H9 (cell line): Measurements from ENCODE around the gene DENND6B. TPM values are rescaled to one million over a fixed set of nuclear protein-coding genes. Genes with fewer than 3 reads are reported as not detected.

Experiments
- DNase-seq: peaks from one replicate; pipeline ENCODE4 v3.0.0-alpha.2; 2017
- H2AFZ ChIP-seq: one replicate; pipeline ENCODE4 v1.6.1; 2013; ENCODE audit warnings: mild to moderate bottlenecking, low read length, control low read depth, moderate library complexity
- H2AK5ac ChIP-seq: 2 replicates; pipeline ENCODE4 v1.6.1; 2013; ENCODE audit warnings: low read length, control low read depth, mixed read lengths; ENCODE audit not compliant: insufficient read length
- H2BK120ac ChIP-seq: one replicate; pipeline ENCODE4 v1.6.1; 2013; ENCODE audit warnings: low read depth, mild to moderate bottlenecking, low read length, control low read depth, inconsistent platforms; ENCODE audit not compliant: poor library complexity, severe bottlenecking
- H2BK12ac ChIP-seq: 2 replicates; pipeline ENCODE4 v1.6.1; 2013; ENCODE audit warnings: low read length, control low read depth, mixed read lengths, low read depth; ENCODE audit not compliant: insufficient read length
- H2BK15ac ChIP-seq: 2 replicates; pipeline ENCODE4 v1.6.1; 2013; ENCODE audit warnings: low read depth, low read length, control low read depth
- H2BK20ac ChIP-seq: one replicate; pipeline ENCODE4 v1.6.1; 2013; ENCODE audit warnings: low read depth, mild to moderate bottlenecking, low read length, control low read depth, inconsistent platforms; ENCODE audit not compliant: poor library complexity, severe bottlenecking
- H2BK5ac ChIP-seq: 2 replicates; pipeline ENCODE4 v1.6.1; 2013; ENCODE audit warnings: low read length, control low read depth, mixed read lengths; ENCODE audit not compliant: insufficient read length
- H3K14ac ChIP-seq: 2 replicates; pipeline ENCODE4 v1.6.1; 2013; ENCODE audit warnings: low read length, control low read depth; ENCODE audit not compliant: insufficient read depth
- H3K18ac ChIP-seq: 2 replicates; pipeline ENCODE4 v1.6.1; 2013; ENCODE audit warnings: low read depth, mild to moderate bottlenecking, mixed read lengths, low read length, control low read depth; ENCODE audit not compliant: insufficient read length
- H3K23ac ChIP-seq: 2 replicates; pipeline ENCODE4 v1.6.1; 2013; ENCODE audit warnings: low read length, control low read depth, mixed read lengths, low read depth; ENCODE audit not compliant: insufficient read length
- H3K23me2 ChIP-seq: 2 replicates; pipeline ENCODE4 v1.6.1; 2013; ENCODE audit warnings: low read depth, mild to moderate bottlenecking, mixed read lengths, low read length, control low read depth; ENCODE audit not compliant: insufficient read length, poor library complexity, severe bottlenecking
- H3K27ac ChIP-seq: 2 replicates; pipeline ENCODE4 v1.5.1; 2013; ENCODE audit warnings: low read length, control low read depth, mixed read lengths, low read depth; ENCODE audit not compliant: insufficient read length
- H3K27me3 ChIP-seq: 2 replicates; pipeline ENCODE4 v1.6.1; 2013; ENCODE audit warnings: low read length, control low read depth, inconsistent platforms; ENCODE audit not compliant: insufficient read depth
- H3K4ac ChIP-seq: 2 replicates; pipeline ENCODE4 v1.6.1; 2013; ENCODE audit warnings: low read depth, mild to moderate bottlenecking, control low read depth, inconsistent platforms, low read length, moderate library complexity
- H3K4me1 ChIP-seq: 2 replicates; pipeline ENCODE4 v1.6.1; 2013; ENCODE audit warnings: low read length, control low read depth, inconsistent platforms; ENCODE audit not compliant: insufficient read depth
- H3K4me2 ChIP-seq: 2 replicates; pipeline ENCODE4 v1.6.1; 2013; ENCODE audit warnings: low read length, control low read depth, mixed read lengths; ENCODE audit not compliant: insufficient read length, insufficient read depth
- H3K56ac ChIP-seq: 2 replicates; pipeline ENCODE4 v1.6.1; 2013; ENCODE audit warnings: low read depth, mild to moderate bottlenecking, mixed read lengths, low read length, control low read depth; ENCODE audit not compliant: insufficient read length
- H3K79me1 ChIP-seq: 2 replicates; pipeline ENCODE4 v1.6.1; 2013; ENCODE audit warnings: low read depth, mild to moderate bottlenecking, moderate library complexity, low read length, control low read depth, inconsistent platforms; ENCODE audit not compliant: insufficient read depth, poor library complexity, severe bottlenecking
- H3K79me2 ChIP-seq: 2 replicates; pipeline ENCODE4 v1.6.1; 2013; ENCODE audit warnings: low read length, control low read depth, inconsistent platforms; ENCODE audit not compliant: insufficient read depth
- H3K9ac ChIP-seq: 2 replicates; pipeline ENCODE4 v1.6.1; 2013; ENCODE audit warnings: low read length, control low read depth, mixed read lengths; ENCODE audit not compliant: insufficient read length; ENCODE audit errors: extremely low read depth
- H3K9me3 ChIP-seq: one replicate; pipeline ENCODE4 v1.6.1; 2013; ENCODE audit warnings: low read depth, low read length, inconsistent platforms; ENCODE audit not compliant: control insufficient read depth
- H3T11ph ChIP-seq: one replicate; pipeline ENCODE4 v1.6.1; 2013; ENCODE audit warnings: mild to moderate bottlenecking, low read length, control low read depth, inconsistent platforms
- H4K20me1 ChIP-seq: one replicate; pipeline ENCODE4 v1.6.1; 2013; ENCODE audit not compliant: control insufficient read depth, insufficient read length, insufficient read depth
- H4K5ac ChIP-seq: 2 replicates; pipeline ENCODE4 v1.6.1; 2013; ENCODE audit warnings: low read depth, mild to moderate bottlenecking, mixed read lengths, low read length, control low read depth; ENCODE audit not compliant: insufficient read length
- H4K8ac ChIP-seq: replicated peaks from 2 replicates; pipeline ENCODE4 v1.6.1; 2013; ENCODE audit warnings: low read length, control low read depth, mixed read lengths, low read depth; ENCODE audit not compliant: insufficient read length
- H4K91ac ChIP-seq: 2 replicates; pipeline ENCODE4 v1.6.1; 2013; ENCODE audit warnings: low read depth, mild to moderate bottlenecking, moderate library complexity, mixed read lengths, low read length, control low read depth; ENCODE audit not compliant: insufficient read length
- H3K27ac Mint-ChIP-seq, 3 experiments: 2 replicates in 2 of 3; 3 replicates in 1 of 3; pipeline ENCODE4 v1.8.0; 2020 to 2021; ENCODE audit warnings: mixed read lengths in 3 of 3, mild to moderate bottlenecking in 1 of 3, moderate library complexity in 1 of 3
- H3K27me3 Mint-ChIP-seq: 2 replicates; pipeline ENCODE4 v1.8.0; 2021; ENCODE audit warnings: low read depth, mild to moderate bottlenecking, moderate library complexity, mixed read lengths
- H3K36me3 Mint-ChIP-seq, 3 experiments: 2 replicates in 2 of 3; 3 replicates in 1 of 3; pipeline ENCODE4 v1.8.0; 2020 to 2021; ENCODE audit warnings: low read depth in 3 of 3, mixed read lengths in 3 of 3; ENCODE audit not compliant: insufficient read depth in 1 of 3
- H3K4me1 Mint-ChIP-seq, 2 experiments: 2 replicates each; pipeline ENCODE4 v1.8.0; 2020; ENCODE audit warnings: mixed read lengths in 2 of 2
- H3K4me3 Mint-ChIP-seq, 2 experiments: 2 replicates in 1 of 2; 3 replicates in 1 of 2; pipeline ENCODE4 v1.8.0; 2020 to 2021; ENCODE audit warnings: mild to moderate bottlenecking in 2 of 2, mixed read lengths in 2 of 2, moderate library complexity in 1 of 2
- H3K9me3 Mint-ChIP-seq, 2 experiments: 2 replicates in 1 of 2; 3 replicates in 1 of 2; pipeline ENCODE4 v1.8.0; 2020; ENCODE audit warnings: mild to moderate bottlenecking in 2 of 2, mixed read lengths in 2 of 2, moderate library complexity in 1 of 2
- WGBS: extraction: QIAGEN DNeasy Blood & Tissue Kit; methylation state at CpG from one replicate; pipeline ENCODE4 v1.1.7; 2013; ENCODE audit warnings: missing lambda C conversion rate, low lambda C conversion rate, mixed read lengths; ENCODE audit not compliant: insufficient read length; ENCODE audit errors: extremely low coverage; 5-methylcytosine and 5-hydroxymethylcytosine counted together
- total RNA-seq: library from RNA; stranded (reverse); gene quantifications from 2 replicates; pipeline ENCODE4 v1.2.1, GENCODE V29; 2021
- TF ChIP-seq, protein P1 (sequence below): fragments of 200-600 bp; sonication (generic); conservative IDR thresholded peaks from 3 replicates; pipeline ENCODE4 v1.8.0; 2021; ENCODE audit warnings: antibody characterized with exemption, mild to moderate bottlenecking

Gene DENND6B
- total RNA-seq, 1 experiment from 2014 or later: 1.5 TPM

GRCh38 chr22:50306753-50307749, 19.8 kb downstream of the DENND6B start, which contains the start of gene PLXNB2:
Gene PLXNB2, minus strand, starts transcription at chr22:50307646. Its CDS starts 17,062 bp downstream, at chr22:50290584.
- Histone ChIP-seq H4K5ac (no peak within 1 kb of the TSS), H2AK5ac (no peak within 1 kb of the TSS), H4K20me1 (no peaks in the 10 kb centered on the region), H3K56ac (no peak within 1 kb of the TSS), H3K23ac (no peak within 1 kb of the TSS), H2BK12ac (no peak within 1 kb of the TSS), H3K4ac (no peak within 1 kb of the TSS), H3K79me1 (no peaks in the 10 kb centered on the region), H2AFZ (no peak within 1 kb of the TSS), H3K79me2 (no peaks in the 10 kb centered on the region), H3K23me2 (peaks cover 5% of the 10 kb centered on the region), H2BK20ac (no peak within 1 kb of the TSS), H3T11ph (no peak within 1 kb of the TSS), H3K18ac (no peak within 1 kb of the TSS), H3K9me3 (no peaks in the 10 kb centered on the region), H4K91ac (no peak within 1 kb of the TSS), H3K4me2 (peak within 1 kb of the TSS; percentile 4), H2BK120ac (no peak within 1 kb of the TSS), H2BK5ac (no peak within 1 kb of the TSS), H3K9ac (no peak within 1 kb of the TSS), H3K14ac (no peak within 1 kb of the TSS; the same call in 1 of the 2 replicates), H2BK15ac (no peak within 1 kb of the TSS; the same call in 1 of the 2 replicates), H3K4me1 (no peaks in the 10 kb centered on the region; the same call in 1 of the 2 replicates), H3K27ac (no peak within 1 kb of the TSS), H4K8ac (no peak within 1 kb of the TSS), H3K27me3 (no peaks in the 10 kb centered on the region)
- no peaks in the 10 kb centered on the region for H3K9me3 Mint-ChIP-seq
- H3K27me3 Mint-ChIP-seq: peaks cover 4% of the 10 kb centered on the region
- peak within 1 kb of the TSS; percentile 69 to 83 for H3K4me3 Mint-ChIP-seq
- TF ChIP-seq, protein P1, sequence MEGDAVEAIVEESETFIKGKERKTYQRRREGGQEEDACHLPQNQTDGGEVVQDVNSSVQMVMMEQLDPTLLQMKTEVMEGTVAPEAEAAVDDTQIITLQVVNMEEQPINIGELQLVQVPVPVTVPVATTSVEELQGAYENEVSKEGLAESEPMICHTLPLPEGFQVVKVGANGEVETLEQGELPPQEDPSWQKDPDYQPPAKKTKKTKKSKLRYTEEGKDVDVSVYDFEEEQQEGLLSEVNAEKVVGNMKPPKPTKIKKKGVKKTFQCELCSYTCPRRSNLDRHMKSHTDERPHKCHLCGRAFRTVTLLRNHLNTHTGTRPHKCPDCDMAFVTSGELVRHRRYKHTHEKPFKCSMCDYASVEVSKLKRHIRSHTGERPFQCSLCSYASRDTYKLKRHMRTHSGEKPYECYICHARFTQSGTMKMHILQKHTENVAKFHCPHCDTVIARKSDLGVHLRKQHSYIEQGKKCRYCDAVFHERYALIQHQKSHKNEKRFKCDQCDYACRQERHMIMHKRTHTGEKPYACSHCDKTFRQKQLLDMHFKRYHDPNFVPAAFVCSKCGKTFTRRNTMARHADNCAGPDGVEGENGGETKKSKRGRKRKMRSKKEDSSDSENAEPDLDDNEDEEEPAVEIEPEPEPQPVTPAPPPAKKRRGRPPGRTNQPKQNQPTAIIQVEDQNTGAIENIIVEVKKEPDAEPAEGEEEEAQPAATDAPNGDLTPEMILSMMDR: no peak
- peaks cover 20 to 28% of the 10 kb centered on the region in 2 experiments for H3K4me1 Mint-ChIP-seq
- H3K27ac Mint-ChIP-seq: no peak within 1 kb of the TSS
- DNase-seq: peak; percentile 65
- no CpG with 5 or more reads among the region's 105 CpGs for WGBS
- no peaks in the 10 kb centered on the region; a peak in 1 of 7 replicates for H3K36me3 Mint-ChIP-seq
